Tibial nerve (tissue), 4 donors: ENCODE results near the gene IGF2R. TPM values are rescaled to one million over a fixed set of nuclear protein-coding genes. Genes with fewer than 3 reads are reported as not detected.

Experiments used
- DNase-seq, 2 donors: peaks; one replicate each; pipeline ENCODE4 v3.0.0-alpha.2; 2019; ENCODE audit warnings: low spot score in 2 of 2
- H3K27ac ChIP-seq, 4 donors: fragments of 200-600 bp; sonication (generic) in 3 of 4; one replicate each; pipeline ENCODE4 v1.5.1; 2017 to 2019; ENCODE audit warnings: mild to moderate bottlenecking in 1 of 4
- H3K27me3 ChIP-seq, 2 donors: fragments of 200-600 bp; sonication (generic) in 1 of 2; one replicate each; pipeline versions ENCODE4 v1.5.1 to v1.6.0; 2017 to 2019
- H3K36me3 ChIP-seq, 3 donors: fragments of 200-600 bp; sonication (generic); one replicate each; pipeline ENCODE4 v1.5.1; 2018 to 2019
- H3K4me1 ChIP-seq, 4 donors: fragments of 200-600 bp; sonication (generic) in 3 of 4; one replicate each; pipeline ENCODE4 v1.5.1; 2017 to 2019
- H3K4me3 ChIP-seq, 4 donors: fragments of 200-600 bp; sonication (generic) in 3 of 4; one replicate each; pipeline ENCODE4 v1.5.1; 2017 to 2019; ENCODE audit warnings: mild to moderate bottlenecking in 1 of 4, moderate library complexity in 1 of 4
- H3K9me3 ChIP-seq, 4 donors: fragments of 200-600 bp; sonication (generic) in 3 of 4; one replicate each; pipeline ENCODE4 v1.5.1; 2017 to 2019
- CTCF ChIP-seq, 5 experiments: fragments of 200-600 bp in 3 of 5; fragments of 450-650 bp in 2 of 5; sonication (generic) in 3 of 5; IDR thresholded peaks; one replicate each; pipeline ENCODE4 v1.5.1; 2016 to 2019; ENCODE audit warnings: antibody characterized with exemption in 5 of 5, mild to moderate bottlenecking in 3 of 5, moderate library complexity in 2 of 5
- EP300 ChIP-seq, 2 donors: sonication (generic); formaldehyde crosslinking; IDR thresholded peaks; one replicate each; pipeline ENCODE4 v1.6.1; 2017; ENCODE audit warnings: antibody characterized with exemption in 2 of 2, mild to moderate bottlenecking in 1 of 2
- POLR2A ChIP-seq, 2 donors: fragments of 450-650 bp; IDR thresholded peaks; one replicate each; pipeline ENCODE4 v1.6.1; 2017; ENCODE audit warnings: antibody characterized with exemption in 2 of 2, mild to moderate bottlenecking in 2 of 2, moderate library complexity in 2 of 2
- WGBS, 2 donors: methylation state at CpG; one replicate each; pipeline ENCODE4 v1.1.5; 2018; 5-methylcytosine and 5-hydroxymethylcytosine counted together
- total RNA-seq, 4 donors: library from RNA; depleted of rRNA; stranded (reverse); fragments of >200 nt; gene quantifications; one replicate each; pipeline ENCODE4 v1.1.0, GENCODE V29; 2016

The IGF2R gene
- total RNA-seq, 4 donors from 2014 or later: 60.1 to 81.3 (median 68.5) TPM

GRCh38 chr6:160042788-160043301, 74.0 kb downstream of the IGF2R start:
- H3K9me3 ChIP-seq: no peaks in the 10 kb centered on the region
- peak overlapping the region in 2 of 4 donors; percentile 30 to 68 for H3K27ac ChIP-seq
- H3K4me1 ChIP-seq: peaks cover 0 to 31% (median 3%) of the 10 kb centered on the region in 4 donors
- WGBS, 2 donors: 61 to 70% methylated on average over 11 of the region's 11 CpGs
- no peak for DNase-seq
- no peak overlapping the region for H3K4me3 ChIP-seq
- no peaks in the 10 kb centered on the region for H3K27me3 ChIP-seq
- peaks cover 0 to 81% (median 18%) of the 10 kb centered on the region in 3 donors for H3K36me3 ChIP-seq
- no peak for TF ChIP-seq CTCF (IDR thresholded peaks at IDR 0.05)
- TF ChIP-seq POLR2A (IDR thresholded peaks at IDR 0.05): no peak
- no peak for TF ChIP-seq EP300 (IDR thresholded peaks at IDR 0.05)

GRCh38 chr6:160043784-160044183, 74.9 kb downstream of the IGF2R start:
- Histone ChIP-seq H3K4me1 (peaks cover 0 to 31% (median 3%) of the 10 kb centered on the region in 4 donors), H3K4me3 (no peak overlapping the region), H3K27me3 (no peaks in the 10 kb centered on the region), H3K9me3 (no peaks in the 10 kb centered on the region), H3K27ac (no peak overlapping the region), H3K36me3 (peaks cover 0 to 91% (median 26%) of the 10 kb centered on the region in 3 donors)
- TF ChIP-seq POLR2A (IDR thresholded peaks at IDR 0.05) (no peak), CTCF (IDR thresholded peaks at IDR 0.05) (no peak), EP300 (IDR thresholded peaks at IDR 0.05) (no peak)
- WGBS, 2 donors: 87 to 90% methylated on average over 4 of the region's 4 CpGs
- no peak for DNase-seq

- peaks cover 0 to 31% (median 3%) of the 10 kb centered on the region in 4 donors for H3K4me1 ChIP-seq
- H3K4me3 ChIP-seq: no peak overlapping the region
- WGBS, 2 donors: 72 to 79% methylated on average over 5 of the region's 5 CpGs
- H3K9me3 ChIP-seq: no peaks in the 10 kb centered on the region
- H3K27ac ChIP-seq: no peak overlapping the region
- H3K36me3 ChIP-seq: peaks cover 0 to 96% (median 31%) of the 10 kb centered on the region in 3 donors
- no peak for TF ChIP-seq POLR2A (IDR thresholded peaks at IDR 0.05)
- TF ChIP-seq EP300 (IDR thresholded peaks at IDR 0.05): no peak
- no peak for TF ChIP-seq CTCF (IDR thresholded peaks at IDR 0.05)
- no peaks in the 10 kb centered on the region for H3K27me3 ChIP-seq
- DNase-seq: no peak
Observed at GRCh38 chr6:160044687-160045086, 75.8 kb downstream of the IGF2R start.

GRCh38 chr6:160048471-160048870, 79.6 kb downstream of the IGF2R start:
- 70 to 75% methylated on average over 6 of the region's 6 CpGs for WGBS, 2 donors
- no peak for DNase-seq
- H3K4me1 ChIP-seq: peaks cover 0 to 4% (median 0%) of the 10 kb centered on the region in 4 donors
- no peaks in the 10 kb centered on the region for H3K27me3 ChIP-seq
- H3K4me3 ChIP-seq: no peak overlapping the region
- peaks cover 0 to 98% (median 40%) of the 10 kb centered on the region in 3 donors for H3K36me3 ChIP-seq
- H3K27ac ChIP-seq: no peak overlapping the region
- TF ChIP-seq EP300 (IDR thresholded peaks at IDR 0.05) (no peak), POLR2A (IDR thresholded peaks at IDR 0.05) (no peak), CTCF (IDR thresholded peaks at IDR 0.05) (no peak)
- no peaks in the 10 kb centered on the region for H3K9me3 ChIP-seq

GRCh38 chr6:160049346-160049745, 80.5 kb downstream of the IGF2R start:
- H3K9me3 ChIP-seq: no peaks in the 10 kb centered on the region
- 90% methylated on average over 8 to 9 of the region's 9 CpGs for WGBS, 2 donors
- H3K36me3 ChIP-seq: peaks cover 0 to 99% (median 45%) of the 10 kb centered on the region in 3 donors
- H3K27ac ChIP-seq: no peak overlapping the region
- TF ChIP-seq CTCF (IDR thresholded peaks at IDR 0.05): no peak
- TF ChIP-seq POLR2A (IDR thresholded peaks at IDR 0.05): no peak
- no peak for TF ChIP-seq EP300 (IDR thresholded peaks at IDR 0.05)
- no peaks in the 10 kb centered on the region for H3K27me3 ChIP-seq
- H3K4me3 ChIP-seq: no peak overlapping the region
- no peak for DNase-seq
- no peaks in the 10 kb centered on the region for H3K4me1 ChIP-seq
